ENCODE measurements around the gene RUFY4. TPM values are rescaled to one million over a fixed set of nuclear protein-coding genes. Genes with fewer than 3 reads are reported as not detected.

RUFY4 gene
- total RNA-seq, 4 donors from 2014 or later: not detected

DNA sequence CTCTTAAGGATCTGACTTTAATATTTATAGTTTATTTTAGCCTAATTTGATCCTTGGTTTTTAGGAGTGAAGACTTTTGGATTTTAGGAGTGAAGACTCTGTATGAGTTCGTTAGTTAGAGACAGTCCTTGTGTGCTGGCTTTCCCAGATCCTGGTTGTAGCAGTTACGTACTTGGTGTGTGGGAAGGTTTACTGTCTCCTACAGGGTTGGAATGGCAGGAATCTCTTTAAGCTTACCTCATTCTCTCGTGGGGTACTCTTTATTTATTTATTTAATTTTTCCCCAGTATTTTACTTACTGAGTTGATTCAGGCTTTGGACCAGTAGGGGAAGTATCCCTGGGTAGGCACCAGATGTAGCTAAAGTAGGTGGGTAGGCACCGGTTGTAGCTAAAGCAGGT lies 54.9 kb downstream of the RUFY4 start:
- Histone ChIP-seq H3K4me1 (no peaks in the 10 kb centered on the region), H3K27me3 (no peaks in the 10 kb centered on the region), H3K9me3 (no peaks in the 10 kb centered on the region), H3K27ac (no peak overlapping the region), H3K36me3 (no peaks in the 10 kb centered on the region), H3K4me3 (replicated peaks in 1 of 3) (no peak overlapping the region)
- intact Hi-C loops (cut with DNase I): no loop called here
- 81 to 82% methylated on average over 4 of the region's 4 CpGs for WGBS, 2 donors
- DNase-seq: no peak
- no peak for TF ChIP-seq CTCF (IDR thresholded peaks at IDR 0.05)
- TF ChIP-seq POLR2A (IDR thresholded peaks at IDR 0.05): no peak

- TF ChIP-seq POLR2A (IDR thresholded peaks at IDR 0.05) (no peak), CTCF (IDR thresholded peaks at IDR 0.05) (no peak)
- Histone ChIP-seq H3K36me3 (no peaks in the 10 kb centered on the region), H3K27me3 (no peaks in the 10 kb centered on the region), H3K4me3 (replicated peaks in 1 of 3) (no peak overlapping the region), H3K4me1 (no peaks in the 10 kb centered on the region), H3K27ac (no peak overlapping the region), H3K9me3 (no peaks in the 10 kb centered on the region)
- 60 to 81% methylated on average over 4 of the region's 4 CpGs for WGBS, 2 donors
- intact Hi-C loops (cut with DNase I): no loop called here
- no peak for DNase-seq
Measured at GRCh38 chr2:218125095-218125494, 56.0 kb downstream of the RUFY4 start.

DNA sequence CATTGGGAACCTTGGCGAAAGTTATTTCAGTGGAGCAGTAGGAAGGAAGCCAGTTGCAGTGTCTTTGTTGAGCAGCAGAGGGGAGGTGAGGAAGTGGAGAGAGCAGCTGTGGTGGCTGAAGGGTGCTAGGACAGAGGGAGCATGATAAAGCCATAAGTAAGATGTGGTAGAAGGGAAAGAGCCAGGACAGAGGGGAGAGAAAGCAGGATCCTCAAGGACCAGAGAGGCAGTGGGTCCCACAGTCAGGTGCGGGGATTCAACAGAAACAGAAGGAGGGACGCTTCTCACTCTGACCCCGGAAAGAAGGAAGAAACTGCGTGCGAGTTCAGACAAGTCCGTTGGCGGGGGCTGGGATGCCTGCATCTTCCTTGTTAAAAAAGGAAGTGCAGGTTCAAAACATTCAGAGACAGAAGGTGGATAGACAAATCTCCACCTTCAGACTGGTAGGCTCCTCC lies 56.6 kb downstream of the RUFY4 start, which contains the start of gene CXCR2:
CXCR2 (plus strand) TSS at position 403 of the 455 bp plus-strand sequence. CDS start 8,774 bp downstream, outside the sequence.
- Histone ChIP-seq H3K27ac (no peak within 1 kb of the TSS), H3K27me3 (no peaks in the 10 kb centered on the region), H3K36me3 (no peaks in the 10 kb centered on the region), H3K4me1 (no peaks in the 10 kb centered on the region), H3K4me3 (replicated peaks in 1 of 3) (no peak within 1 kb of the TSS), H3K9me3 (no peaks in the 10 kb centered on the region)
- 72 to 80% methylated on average over 8 of the region's 8 CpGs for WGBS, 2 donors
- DNase-seq: peak in 1 of 2 donors; percentile 4
- intact Hi-C loops (cut with DNase I): no loop called here
- TF ChIP-seq POLR2A (IDR thresholded peaks at IDR 0.05): no peak
- TF ChIP-seq CTCF (IDR thresholded peaks at IDR 0.05): no peak

GRCh38 chr2:218127929-218128455 lies 58.9 kb downstream of the RUFY4 start:
- WGBS, 2 donors: 86 to 91% methylated on average over 3 of the region's 3 CpGs
- no peak for DNase-seq
- H3K4me3 ChIP-seq (replicated peaks in 1 of 3): no peak overlapping the region
- H3K4me1 ChIP-seq: no peaks in the 10 kb centered on the region
- no peak overlapping the region for H3K27ac ChIP-seq
- H3K9me3 ChIP-seq: no peaks in the 10 kb centered on the region
- TF ChIP-seq CTCF (IDR thresholded peaks at IDR 0.05) (no peak), POLR2A (IDR thresholded peaks at IDR 0.05) (no peak)
- intact Hi-C loops (cut with DNase I): no loop called here
- H3K36me3 ChIP-seq: no peaks in the 10 kb centered on the region
- no peaks in the 10 kb centered on the region for H3K27me3 ChIP-seq

GRCh38 chr2:218128781-218129457 lies 59.9 kb downstream of the RUFY4 start:
- Histone ChIP-seq H3K4me1 (no peaks in the 10 kb centered on the region), H3K27ac (no peak overlapping the region), H3K27me3 (no peaks in the 10 kb centered on the region), H3K4me3 (replicated peaks in 1 of 3) (no peak overlapping the region), H3K36me3 (no peaks in the 10 kb centered on the region), H3K9me3 (no peaks in the 10 kb centered on the region)
- intact Hi-C loops (cut with DNase I): no loop called here
- TF ChIP-seq CTCF (IDR thresholded peaks at IDR 0.05): no peak
- no peak for TF ChIP-seq POLR2A (IDR thresholded peaks at IDR 0.05)
- DNase-seq: no peak
- WGBS, 2 donors: 84 to 88% methylated on average over 6 of the region's 6 CpGs

Data from thyroid gland (tissue), 4 donors.